ENCODE data around the gene ADAM10.

ADAM10 gene

GRCh38 chr15:58737298-58737697 is 12.2 kb downstream of the ADAM10 start:
- no peak for TF ChIP-seq CTCF (IDR thresholded peaks at IDR 0.05; ENCODE audit: insufficient read depth, low read length)
- Histone ChIP-seq H3K4me3 (replicated peaks; ENCODE audit: insufficient read depth, low read length) (no peak overlapping the region), H3K27ac (replicated peaks) (peak overlapping the region; percentile 69), H3K27me3 (ENCODE audit: insufficient read depth, poor library complexity, severe bottlenecking) (no peaks in the 10 kb centered on the region)
- DNase-seq (ENCODE audit: low read depth in 1 of 2, low spot score in 1 of 2) = no peak

GRCh38 chr15:58736018-58736643 is 13.4 kb downstream of the ADAM10 start:
- Histone ChIP-seq H3K27me3 (ENCODE audit: insufficient read depth, poor library complexity, severe bottlenecking) (no peaks in the 10 kb centered on the region), H3K4me3 (replicated peaks; ENCODE audit: insufficient read depth, low read length) (no peak overlapping the region), H3K27ac (replicated peaks) (no peak overlapping the region)
- TF ChIP-seq SPI1 (IDR thresholded peaks at IDR 0.05; ENCODE audit: borderline replicate concordance, low read depth) (no peak), CTCF (IDR thresholded peaks at IDR 0.05; ENCODE audit: insufficient read depth, low read length) (no peak), GABPA (IDR thresholded peaks at IDR 0.05; ENCODE audit: low read depth) (no peak), POLR2AphosphoS5 (IDR thresholded peaks at IDR 0.05; ENCODE audit: low read depth) (no peak), REST (IDR thresholded peaks at IDR 0.05; ENCODE audit: insufficient replicate concordance, low read depth) (no peak)
- no peak for DNase-seq (ENCODE audit: low read depth in 1 of 2, low spot score in 1 of 2)

- Histone ChIP-seq H3K27me3 (ENCODE audit: insufficient read depth, poor library complexity, severe bottlenecking) (no peaks in the 10 kb centered on the region), H3K4me3 (replicated peaks; ENCODE audit: insufficient read depth, low read length) (no peak overlapping the region), H3K27ac (replicated peaks) (no peak overlapping the region)
- TF ChIP-seq POLR2AphosphoS5 (IDR thresholded peaks at IDR 0.05; ENCODE audit: low read depth) = no peak
- TF ChIP-seq CTCF (IDR thresholded peaks at IDR 0.05; ENCODE audit: insufficient read depth, low read length) = no peak
- TF ChIP-seq REST (IDR thresholded peaks at IDR 0.05; ENCODE audit: insufficient replicate concordance, low read depth) = no peak
- TF ChIP-seq GABPA (IDR thresholded peaks at IDR 0.05; ENCODE audit: low read depth) = no peak
- TF ChIP-seq SPI1 (IDR thresholded peaks at IDR 0.05; ENCODE audit: borderline replicate concordance, low read depth) = no peak
- no peak for DNase-seq (ENCODE audit: low read depth in 1 of 2, low spot score in 1 of 2)
These were observed 14.6 kb downstream of the ADAM10 start for GRCh38 chr15:58734859-58735258.

Measured in HL-60 (cell line).